IMR-90 (cell line): ENCODE measurements around the gene PLEKHJ1. TPM values are rescaled to one million over a fixed set of nuclear protein-coding genes. Genes with fewer than 3 reads are reported as not detected.

Experiments used
- BHLHE40 ChIP-seq: fragments of 150-350 bp; IDR thresholded peaks from 2 replicates; pipeline ENCODE4 v1.6.1; 2016; ENCODE audit warnings: mild to moderate bottlenecking, low read depth, low read length
- MAZ ChIP-seq: IDR thresholded peaks from 2 replicates; pipeline ENCODE4 v1.6.1; 2012; ENCODE audit warnings: low read depth, mild to moderate bottlenecking, low read length, improper control_type of control experiment, moderate library complexity, borderline replicate concordance
- NFE2L2 ChIP-seq: fragments of 150-350 bp; IDR thresholded peaks from 2 replicates; pipeline ENCODE4 v1.6.1; 2016; ENCODE audit warnings: low read depth, mild to moderate bottlenecking, low read length
- polyA plus RNA-seq, 3 experiments: library from polyadenylated mRNA; depleted of rRNA; stranded (reverse); fragments of >200 nt; gene quantifications; 2 replicates each; pipeline ENCODE4 v1.2.3, GENCODE V29; 2012; ENCODE audit warnings: low replicate concordance in 1 of 3
- total RNA-seq: library from RNA; depleted of rRNA; stranded (reverse); fragments of >200 nt; gene quantifications from 2 replicates; pipeline ENCODE4 v1.2.3, GENCODE V29; 2012

The PLEKHJ1 gene
- total and polyA plus RNA-seq, 2 of the 4 experiments (the other 2 are of a cell fraction): 31.7 to 62.8 TPM

GRCh38 chr19:2271234-2272103 lies 35.3 kb upstream of the PLEKHJ1 start (continued):
- TF ChIP-seq BHLHE40 (no peak), MAZ (no peak), NFE2L2 (no peak)
